GM18502 (cell line): Measurements from ENCODE around the gene LAD1.

Source experiments
- ATAC-seq: cut with Tn5 transposase; IDR thresholded peaks from one replicate; pipeline ENCODE4 v1.9.1; 2021; ENCODE audit warnings: mild to moderate bottlenecking; ENCODE audit not compliant: unreplicated experiment, poor library complexity

The LAD1 gene

GRCh38 chr1:201399018-201399351 is at the start of gene LAD1:
Gene LAD1, minus strand, starts transcription at chr1:201399324. Its CDS starts 18 bp downstream, at chr1:201399306.
- no peak for ATAC-seq

- ATAC-seq: no peak
Measured at GRCh38 chr1:201447903-201448871, 49.1 kb upstream of the LAD1 start.

- ATAC-seq: no peak
Measured at GRCh38 chr1:201445310-201445709, 46.2 kb upstream of the LAD1 start.

GRCh38 chr1:201444792-201445191 is 45.7 kb upstream of the LAD1 start:
- no peak for ATAC-seq

- no peak for ATAC-seq
Measured at GRCh38 chr1:201443747-201444146, 44.6 kb upstream of the LAD1 start.

- no peak for ATAC-seq
Measured at GRCh38 chr1:201436969-201437368, 37.8 kb upstream of the LAD1 start.

- no peak for ATAC-seq
Measured at GRCh38 chr1:201436393-201436792, 37.3 kb upstream of the LAD1 start.

GRCh38 chr1:201434266-201434665 is 35.1 kb upstream of the LAD1 start:
- ATAC-seq: no peak

GRCh38 chr1:201433609-201434008 is 34.5 kb upstream of the LAD1 start:
- no peak for ATAC-seq

- ATAC-seq: no peak
Measured at GRCh38 chr1:201430776-201431175, 31.7 kb upstream of the LAD1 start.

- no peak for ATAC-seq
Measured at GRCh38 chr1:201429736-201430501, 30.8 kb upstream of the LAD1 start.

GRCh38 chr1:201427963-201428362 is 28.8 kb upstream of the LAD1 start:
- ATAC-seq: no peak

- ATAC-seq: no peak
Measured at GRCh38 chr1:201426479-201427310, 27.6 kb upstream of the LAD1 start.

- ATAC-seq: no peak
Measured at GRCh38 chr1:201424146-201424545, 25.0 kb upstream of the LAD1 start.

- no peak for ATAC-seq
Measured at GRCh38 chr1:201423655-201424054, 24.5 kb upstream of the LAD1 start.

GRCh38 chr1:201422436-201423030 is 23.4 kb upstream of the LAD1 start:
- ATAC-seq: no peak

GRCh38 chr1:201422026-201422425 is 22.9 kb upstream of the LAD1 start:
- no peak for ATAC-seq

- ATAC-seq: no peak
Measured at GRCh38 chr1:201421041-201421440, 21.9 kb upstream of the LAD1 start.

- no peak for ATAC-seq
Measured at GRCh38 chr1:201420608-201421002, 21.5 kb upstream of the LAD1 start.
